Ascending aorta (tissue), 2 donors: ENCODE results near the gene BTBD1. TPM values are rescaled to one million over a fixed set of nuclear protein-coding genes. Genes with fewer than 3 reads are reported as not detected.

Experiments
- DNase-seq, 2 donors: peaks; one replicate each; pipeline ENCODE4 v3.0.0-alpha.2; 2019; ENCODE audit warnings: low spot score in 2 of 2
- H3K27ac ChIP-seq, 2 donors: fragments of 200-600 bp; sonication (generic); one replicate each; pipeline ENCODE4 v1.5.1; 2016 to 2017; ENCODE audit warnings: mild to moderate bottlenecking in 1 of 2
- H3K27me3 ChIP-seq: fragments of 200-600 bp; sonication (generic); one replicate; pipeline ENCODE4 v1.5.1; 2017
- H3K36me3 ChIP-seq, 2 donors: fragments of 200-600 bp; sonication (generic); one replicate each; pipeline ENCODE4 v1.5.1; 2016
- H3K4me1 ChIP-seq, 2 donors: fragments of 200-600 bp; sonication (generic); one replicate each; pipeline ENCODE4 v1.5.1; 2016 to 2017; ENCODE audit warnings: mild to moderate bottlenecking in 1 of 2
- H3K4me3 ChIP-seq, 2 donors: fragments of 200-600 bp; sonication (generic); one replicate each; pipeline ENCODE4 v1.5.1; 2016 to 2017; ENCODE audit warnings: mild to moderate bottlenecking in 1 of 2
- H3K9me3 ChIP-seq, 2 donors: fragments of 200-600 bp; sonication (generic); one replicate each; pipeline ENCODE4 v1.5.1; 2016
- intact Hi-C: fragments of 100-400 bp; cut with DNase I; formaldehyde crosslinking; loops from one replicate; pipeline ENCODE4 v1.15.1; 2023
- total RNA-seq: library from RNA; depleted of rRNA; stranded (reverse); fragments of >200 nt; gene quantifications from one replicate; pipeline ENCODE4 v1.1.0, GENCODE V29; 2016
- TF ChIP-seq, protein P1 (sequence below), 3 experiments: fragments of 200-600 bp in 2 of 3; fragments of 450-650 bp in 1 of 3; sonication (generic) in 2 of 3; IDR thresholded peaks; one replicate each; pipeline ENCODE4 v1.5.1; 2016 to 2019; ENCODE audit warnings: antibody characterized with exemption in 3 of 3, mild to moderate bottlenecking in 1 of 3, moderate library complexity in 1 of 3

Gene BTBD1
- 63.9 TPM for total RNA-seq

- no peaks in the 10 kb centered on the region for H3K9me3 ChIP-seq
- peaks cover 17 to 25% of the 10 kb centered on the region in 2 donors for H3K4me1 ChIP-seq
- intact Hi-C loops, result loop anchor here (1.0 to 5.0 kb wide), 4 partner anchors 56 to 527 kb away; partner anchors contain the start of genes C15orf40, FSD2, HDGFL3 and RPS17
- no peaks in the 10 kb centered on the region for H3K27me3 ChIP-seq
- H3K36me3 ChIP-seq, result no peaks in the 10 kb centered on the region
- peak; percentile 92 to 99 for DNase-seq
- H3K4me3 ChIP-seq, result peak within 1 kb of the TSS; percentile 91 to 98
- TF ChIP-seq, protein P1, sequence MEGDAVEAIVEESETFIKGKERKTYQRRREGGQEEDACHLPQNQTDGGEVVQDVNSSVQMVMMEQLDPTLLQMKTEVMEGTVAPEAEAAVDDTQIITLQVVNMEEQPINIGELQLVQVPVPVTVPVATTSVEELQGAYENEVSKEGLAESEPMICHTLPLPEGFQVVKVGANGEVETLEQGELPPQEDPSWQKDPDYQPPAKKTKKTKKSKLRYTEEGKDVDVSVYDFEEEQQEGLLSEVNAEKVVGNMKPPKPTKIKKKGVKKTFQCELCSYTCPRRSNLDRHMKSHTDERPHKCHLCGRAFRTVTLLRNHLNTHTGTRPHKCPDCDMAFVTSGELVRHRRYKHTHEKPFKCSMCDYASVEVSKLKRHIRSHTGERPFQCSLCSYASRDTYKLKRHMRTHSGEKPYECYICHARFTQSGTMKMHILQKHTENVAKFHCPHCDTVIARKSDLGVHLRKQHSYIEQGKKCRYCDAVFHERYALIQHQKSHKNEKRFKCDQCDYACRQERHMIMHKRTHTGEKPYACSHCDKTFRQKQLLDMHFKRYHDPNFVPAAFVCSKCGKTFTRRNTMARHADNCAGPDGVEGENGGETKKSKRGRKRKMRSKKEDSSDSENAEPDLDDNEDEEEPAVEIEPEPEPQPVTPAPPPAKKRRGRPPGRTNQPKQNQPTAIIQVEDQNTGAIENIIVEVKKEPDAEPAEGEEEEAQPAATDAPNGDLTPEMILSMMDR (IDR thresholded peaks at IDR 0.05), result peak in 1 of 3 experiments; percentile 5
- H3K27ac ChIP-seq, result peak within 1 kb of the TSS; percentile 97 to 99
Measured at GRCh38 chr15:83066734-83067637, at the start of gene BTBD1. TSS of gene BTBD1 (minus strand) at chr15:83067252. CDS start at chr15:83067151, 101 bp downstream.

DNA sequence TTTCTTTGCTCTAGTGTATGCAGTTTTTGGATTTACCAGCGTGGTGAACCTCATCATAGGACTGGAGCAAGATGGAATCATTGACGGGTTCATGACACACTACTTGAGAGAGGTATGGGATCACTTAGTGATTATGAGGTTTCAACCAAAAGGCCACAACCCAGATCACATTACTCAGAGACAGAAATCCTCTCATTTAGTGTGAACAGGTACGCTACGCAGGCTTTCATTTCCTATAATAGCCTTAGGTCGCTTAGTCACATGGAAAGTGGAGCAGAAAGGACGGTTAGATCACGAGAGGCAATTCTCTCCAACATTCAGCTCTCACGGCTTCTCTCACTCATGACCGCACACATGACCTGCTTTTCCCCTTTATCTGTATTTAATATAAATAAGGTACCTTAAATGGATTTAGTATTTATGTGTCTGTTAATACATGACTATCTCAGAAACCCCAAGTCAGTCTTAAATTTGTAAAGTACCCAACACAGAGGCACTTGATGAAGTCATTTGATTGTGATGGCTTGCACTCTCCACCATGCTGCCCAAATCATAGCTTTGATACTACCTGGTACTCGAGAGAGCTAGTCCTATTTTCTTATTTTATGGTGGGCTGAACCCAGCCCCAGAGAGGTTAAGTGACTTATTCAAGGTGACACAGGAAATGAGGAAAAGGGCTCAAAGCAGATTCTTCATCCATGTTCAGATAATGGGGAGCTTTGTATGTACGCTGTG lies 48.9 kb upstream of the BTBD1 start:
- Histone ChIP-seq H3K27ac (no peak overlapping the region), H3K4me3 (no peak overlapping the region), H3K27me3 (no peaks in the 10 kb centered on the region), H3K36me3 (peaks cover 0 to 5% of the 10 kb centered on the region in 2 donors), H3K9me3 (no peaks in the 10 kb centered on the region), H3K4me1 (no peaks in the 10 kb centered on the region)
- TF ChIP-seq, protein P1 (IDR thresholded peaks at IDR 0.05), result no peak
- intact Hi-C loops, result no loop called here
- no peak for DNase-seq

GRCh38 chr15:83115410-83115809 lies 48.4 kb upstream of the BTBD1 start:
- Histone ChIP-seq H3K4me1 (no peaks in the 10 kb centered on the region), H3K36me3 (peaks cover 0 to 5% of the 10 kb centered on the region in 2 donors), H3K4me3 (no peak overlapping the region), H3K27me3 (no peaks in the 10 kb centered on the region), H3K9me3 (no peaks in the 10 kb centered on the region), H3K27ac (no peak overlapping the region)
- no peak for DNase-seq
- intact Hi-C loops, result no loop called here
- TF ChIP-seq, protein P1 (IDR thresholded peaks at IDR 0.05), result no peak

- intact Hi-C loops, result no loop called here
- no peak for DNase-seq
- Histone ChIP-seq H3K4me3 (no peak overlapping the region), H3K27me3 (no peaks in the 10 kb centered on the region), H3K27ac (no peak overlapping the region), H3K4me1 (no peaks in the 10 kb centered on the region), H3K9me3 (no peaks in the 10 kb centered on the region), H3K36me3 (peaks cover 0 to 5% of the 10 kb centered on the region in 2 donors)
- TF ChIP-seq, protein P1 (IDR thresholded peaks at IDR 0.05), result no peak
Measured at GRCh38 chr15:83114856-83115255, 47.8 kb upstream of the BTBD1 start.

GRCh38 chr15:83113881-83114674 lies 47.0 kb upstream of the BTBD1 start:
- Histone ChIP-seq H3K27me3 (no peaks in the 10 kb centered on the region), H3K27ac (no peak overlapping the region), H3K4me1 (no peaks in the 10 kb centered on the region), H3K9me3 (no peaks in the 10 kb centered on the region), H3K4me3 (no peak overlapping the region), H3K36me3 (peaks cover 0 to 5% of the 10 kb centered on the region in 2 donors)
- DNase-seq, result no peak
- intact Hi-C loops, result no loop called here
- TF ChIP-seq, protein P1 (IDR thresholded peaks at IDR 0.05), result no peak
